GM10847 (cell line): ENCODE measurements around the gene TECPR1.
A peak's percentile ranks its signal among the peaks of the same experiment; 100 is the strongest.

Source experiments
- POLR2A ChIP-seq: IDR thresholded peaks from 2 replicates; pipeline ENCODE4 v1.6.1; 2011; ENCODE audit not compliant: insufficient read length; ENCODE audit errors: extremely low read depth

The TECPR1 gene

DNA sequence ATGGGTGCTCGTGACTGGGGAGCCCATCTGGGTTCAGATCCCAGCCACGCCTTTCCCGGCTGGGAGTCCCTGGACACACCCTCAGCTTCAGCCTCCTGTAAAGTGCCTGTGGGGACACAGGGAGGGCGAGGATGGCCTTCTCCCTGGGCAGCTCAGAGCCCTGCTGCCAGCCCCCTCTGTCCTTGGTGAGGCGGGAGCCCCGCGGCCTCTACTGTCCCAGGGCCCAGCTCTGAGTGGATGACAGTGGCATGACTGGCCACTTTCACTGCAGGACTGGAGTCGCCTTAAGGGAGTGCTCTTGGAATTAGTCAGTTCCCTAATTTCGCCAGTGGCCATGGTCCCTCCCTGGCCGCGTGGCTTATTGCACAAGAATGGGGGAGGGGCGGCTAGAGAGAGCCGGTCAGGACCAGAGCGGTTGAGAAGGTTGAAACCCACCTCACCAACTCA lies 34.1 kb upstream of the TECPR1 start:
- TF ChIP-seq POLR2A: no peak

DNA sequence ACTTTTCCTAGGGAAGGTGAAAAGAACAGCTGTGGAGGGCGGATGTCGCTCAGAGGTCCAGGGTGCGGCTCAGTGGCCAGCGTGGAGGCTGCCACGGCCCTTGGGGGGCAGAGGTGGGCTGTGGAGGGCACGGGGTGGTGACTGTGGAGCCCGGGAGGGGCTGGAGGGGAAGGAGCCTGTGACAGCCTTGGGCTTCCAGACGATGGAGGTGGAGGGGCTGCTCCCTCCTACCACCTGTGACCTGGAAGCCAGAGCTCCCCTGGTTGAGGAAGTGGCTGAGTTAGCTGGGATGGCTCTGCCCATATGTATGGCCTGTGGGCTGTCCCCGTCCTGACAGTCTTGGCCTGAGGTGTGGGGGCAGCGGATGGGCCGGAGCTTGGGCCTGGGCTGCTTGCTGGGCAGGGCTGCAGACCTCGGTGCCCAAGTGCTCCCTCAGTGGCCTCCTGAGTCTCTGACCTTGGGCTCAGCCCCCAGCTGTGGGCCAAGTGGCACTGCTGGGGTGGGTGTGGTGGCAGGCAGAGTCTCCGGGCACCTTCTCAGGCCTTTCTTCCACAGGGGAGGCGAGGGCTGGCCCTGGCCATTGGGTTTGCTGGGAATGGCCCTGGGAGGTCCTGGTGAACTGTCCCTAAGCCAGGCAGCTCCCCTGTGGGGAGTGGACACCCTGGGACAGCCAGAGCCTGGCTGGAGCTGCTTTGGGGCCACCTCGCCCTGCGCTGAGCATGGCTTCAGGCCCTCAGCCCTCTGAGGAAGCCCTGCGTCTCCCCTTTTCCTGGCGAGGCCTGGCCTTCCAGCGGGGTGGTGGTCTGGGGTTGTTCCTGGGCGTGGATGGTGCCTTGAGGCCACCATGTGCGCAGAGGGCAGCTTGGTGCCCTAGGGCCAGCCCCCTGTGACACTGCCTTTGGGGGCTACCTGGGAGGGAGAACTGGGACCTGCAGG lies 33.4 kb upstream of the TECPR1 start:
- no peak for TF ChIP-seq POLR2A

DNA sequence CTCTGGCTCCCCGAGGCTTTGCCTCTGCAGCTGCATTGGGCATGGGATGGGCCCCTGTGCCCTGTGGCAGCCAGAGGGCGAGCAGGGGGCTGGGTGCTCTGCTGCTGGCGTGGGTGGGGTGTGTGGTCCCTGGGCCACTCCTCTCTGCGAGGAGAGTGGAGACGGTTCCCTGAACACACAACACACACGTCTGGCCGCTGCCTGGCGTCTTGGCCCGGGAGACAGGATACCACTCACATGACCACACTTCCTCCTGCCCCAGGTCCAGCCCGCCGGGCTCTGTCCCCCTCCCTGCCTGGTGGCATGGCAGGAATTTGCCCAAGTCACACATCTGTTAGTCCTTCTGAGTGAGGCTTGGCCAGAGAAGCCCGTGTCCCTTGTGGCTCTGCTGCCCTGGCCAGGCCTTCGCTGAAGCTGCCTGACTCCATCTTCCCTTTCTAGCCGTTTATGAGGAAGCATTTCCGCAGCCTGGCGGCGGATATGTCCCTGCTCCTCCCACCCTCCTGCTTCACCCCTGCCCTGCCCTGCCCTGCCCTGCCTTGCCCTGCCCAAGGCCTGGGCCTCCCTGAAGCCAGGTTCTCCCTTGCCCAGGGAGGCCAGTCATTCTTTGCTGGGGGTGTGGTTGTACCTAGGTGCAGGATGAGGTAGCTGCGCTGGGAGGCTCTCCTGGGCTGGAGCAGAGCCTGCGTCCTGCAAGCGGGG lies 32.5 kb upstream of the TECPR1 start:
- no peak for TF ChIP-seq POLR2A

DNA sequence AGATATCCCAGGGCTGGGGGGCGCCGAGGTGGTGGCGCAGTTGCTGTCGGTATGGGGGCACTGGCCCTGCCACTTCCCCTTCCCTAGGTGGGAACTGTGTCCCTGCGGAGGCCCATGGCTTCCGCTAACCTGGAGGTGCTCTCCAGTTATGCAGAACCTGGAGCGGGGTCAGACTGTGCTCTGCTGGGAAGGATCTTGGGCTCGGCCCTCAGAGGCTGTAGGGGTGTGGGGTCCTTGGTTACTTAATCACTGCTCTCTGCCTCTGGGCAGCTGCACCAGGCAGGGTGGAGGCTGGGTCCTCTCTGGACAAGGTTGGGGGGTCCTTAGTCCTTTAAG lies 31.8 kb upstream of the TECPR1 start:
- no peak for TF ChIP-seq POLR2A

DNA sequence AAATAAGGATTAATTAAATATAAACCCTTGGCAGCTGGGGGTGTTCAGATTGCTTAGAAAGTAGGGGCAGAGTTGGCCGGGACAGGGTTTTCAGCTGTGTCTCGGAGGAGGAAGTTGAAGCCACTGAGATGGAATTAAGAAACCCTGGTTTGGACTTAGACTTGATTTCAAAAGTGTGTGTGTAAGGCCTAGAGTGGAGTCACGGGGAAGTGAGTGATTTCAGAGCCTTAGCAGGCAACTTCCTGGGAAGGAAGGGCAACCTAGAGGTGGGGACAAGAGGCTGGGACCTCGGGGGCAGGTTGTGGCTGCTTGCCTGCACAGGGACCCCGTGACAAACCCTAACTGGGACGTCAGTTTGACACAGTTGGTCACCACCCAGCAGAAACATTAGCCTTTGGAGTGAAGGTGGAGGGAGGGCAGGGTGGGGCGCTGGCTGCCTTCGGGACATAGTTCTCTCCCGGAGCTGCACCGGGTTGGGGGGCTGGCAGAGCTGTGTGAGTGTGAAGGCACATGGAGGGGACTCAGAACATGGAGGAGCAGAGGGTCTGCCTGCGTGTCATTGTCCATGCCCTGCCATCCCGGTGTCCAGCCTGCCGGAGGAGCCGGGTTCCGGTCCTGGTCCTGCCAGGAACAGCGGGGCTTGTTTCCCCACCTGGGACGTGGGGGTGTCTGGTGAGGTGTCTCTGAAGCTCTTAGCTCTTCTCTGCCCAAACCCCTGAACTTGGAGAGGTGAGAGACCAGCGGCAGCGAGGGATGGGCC lies 31.3 kb upstream of the TECPR1 start:
- TF ChIP-seq POLR2A: no peak

DNA sequence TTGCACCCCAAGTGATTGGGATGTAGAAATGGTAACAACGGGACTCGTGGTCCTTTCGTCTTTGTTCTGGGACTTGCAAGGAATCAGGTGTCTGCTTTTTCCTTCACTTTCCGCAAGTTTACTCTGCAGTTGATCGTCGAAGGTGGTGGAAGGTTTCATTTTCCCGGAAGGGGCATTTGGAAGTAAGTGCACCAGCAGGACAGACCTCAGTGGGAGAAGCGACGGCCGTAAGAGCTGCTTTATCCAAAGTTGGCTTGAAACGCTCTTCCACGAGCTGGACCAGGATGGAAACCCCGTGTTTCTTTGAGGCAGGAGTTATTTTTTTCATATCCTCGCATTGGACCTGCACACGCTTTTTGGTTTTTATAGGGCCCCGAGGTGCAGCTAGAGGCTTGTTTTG lies 30.7 kb upstream of the TECPR1 start:
- TF ChIP-seq POLR2A: no peak

DNA sequence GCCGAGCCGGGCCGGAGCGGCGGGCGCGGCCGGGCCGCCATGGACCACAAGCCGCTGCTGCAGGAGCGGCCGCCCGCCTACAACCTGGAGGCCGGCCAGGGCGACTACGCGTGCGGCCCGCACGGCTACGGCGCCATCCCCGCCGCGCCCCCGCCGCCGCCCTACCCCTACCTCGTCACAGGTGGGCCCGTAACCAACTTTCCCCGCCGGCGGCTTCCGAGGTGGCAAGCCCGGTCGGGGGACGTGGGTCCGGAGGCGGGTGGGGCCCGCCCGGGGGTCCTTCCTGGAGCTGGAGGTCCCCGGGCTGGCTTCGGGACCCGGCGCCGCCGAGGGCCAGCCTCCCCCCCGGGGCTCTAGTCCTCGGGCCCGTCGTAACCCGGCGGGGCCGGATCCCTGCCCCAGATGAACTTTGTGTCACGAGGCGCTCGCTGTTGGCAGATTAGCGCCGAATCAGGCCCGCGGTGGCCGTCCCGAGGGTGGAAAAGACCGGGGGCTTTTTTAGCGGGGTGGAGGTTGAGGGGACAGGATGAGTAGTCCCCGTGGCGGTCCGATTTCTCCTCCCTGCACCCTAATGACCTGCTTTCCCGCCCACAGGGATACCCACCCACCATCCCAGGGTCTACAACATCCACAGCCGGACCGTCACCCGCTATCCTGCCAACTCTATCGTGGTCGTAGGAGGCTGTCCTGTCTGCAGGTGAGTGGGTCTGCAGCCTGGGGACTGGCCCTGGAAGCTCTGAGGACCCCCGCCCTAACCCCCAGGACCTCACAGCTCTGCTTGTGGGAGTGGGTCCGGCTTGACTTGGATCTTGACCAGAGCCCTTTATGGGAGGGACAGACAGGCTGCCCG lies 29.9 kb upstream of the TECPR1 start:
- no peak for TF ChIP-seq POLR2A

DNA sequence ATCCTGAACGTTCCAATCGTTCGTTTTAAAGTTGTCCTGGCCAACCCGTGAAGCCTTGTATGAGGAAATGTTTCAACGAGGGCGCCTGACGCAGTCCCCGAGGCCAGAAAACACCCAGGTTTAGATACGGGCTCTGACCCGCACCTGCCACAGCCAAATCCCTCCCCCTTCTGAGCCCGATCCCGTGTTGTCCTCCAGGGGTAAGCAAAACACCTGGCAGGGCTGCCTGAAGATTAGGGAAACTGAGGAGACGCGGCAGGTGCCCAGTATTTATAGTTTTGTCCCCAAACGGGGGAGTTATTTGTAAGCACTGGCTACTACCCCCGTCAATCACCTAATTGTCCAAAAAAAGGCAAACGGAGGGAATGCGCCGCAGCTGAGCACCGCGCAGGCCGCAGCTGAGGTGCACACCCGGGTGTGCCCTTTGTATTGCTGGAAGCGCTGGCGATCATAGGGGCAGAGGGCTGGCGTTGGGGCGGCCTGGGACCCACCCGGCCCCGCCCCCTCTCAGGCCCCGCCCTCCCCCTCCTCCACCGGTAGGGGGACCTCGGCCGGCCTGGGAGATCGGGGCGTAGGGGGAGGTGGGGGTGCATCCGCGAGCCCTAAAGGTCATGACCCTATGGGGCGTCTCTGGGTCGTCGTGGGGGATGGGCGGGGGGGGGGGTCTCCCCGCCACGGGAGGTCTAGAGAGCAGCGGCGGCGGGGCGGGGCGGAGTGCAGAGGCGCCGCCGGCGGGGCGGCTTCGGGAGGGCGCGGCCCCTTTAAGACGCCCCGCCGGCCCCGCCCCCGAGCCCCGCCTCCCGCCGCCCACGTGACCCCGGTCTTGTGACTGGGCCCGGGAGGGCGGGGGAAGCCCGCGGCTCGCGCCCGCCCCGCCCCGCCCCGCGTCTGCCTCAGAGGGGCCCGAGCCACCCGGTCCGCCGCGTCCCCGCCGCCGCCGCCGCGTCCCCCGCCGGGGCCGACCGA lies 29.0 kb upstream of the TECPR1 start, which contains the start of gene BRI3:
Gene BRI3, plus strand, starts transcription at position 896 of the 966 bp plus-strand sequence. CDS start 110 bp downstream, outside the sequence.
- peak; percentile 67 for TF ChIP-seq POLR2A

DNA sequence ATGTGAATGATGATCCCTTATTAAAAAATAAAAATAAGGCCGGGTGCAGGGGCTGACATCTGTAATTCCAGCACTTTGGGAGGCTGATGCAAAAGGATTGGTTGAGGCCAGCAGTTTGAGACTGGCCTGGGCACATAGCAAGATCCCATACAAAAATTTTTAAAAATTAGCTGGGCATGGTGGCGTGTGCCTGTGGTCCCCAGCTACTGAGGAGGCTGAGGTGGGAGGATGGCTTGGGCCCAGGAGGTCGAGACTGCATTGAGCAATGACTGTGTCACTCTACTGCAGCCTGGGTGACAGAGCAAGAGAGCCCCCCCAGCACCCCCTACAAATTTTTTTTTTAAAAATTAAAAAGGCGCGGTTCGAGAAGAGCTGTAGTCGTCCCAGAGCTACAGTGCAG lies 28.3 kb upstream of the TECPR1 start:
- no peak for TF ChIP-seq POLR2A

DNA sequence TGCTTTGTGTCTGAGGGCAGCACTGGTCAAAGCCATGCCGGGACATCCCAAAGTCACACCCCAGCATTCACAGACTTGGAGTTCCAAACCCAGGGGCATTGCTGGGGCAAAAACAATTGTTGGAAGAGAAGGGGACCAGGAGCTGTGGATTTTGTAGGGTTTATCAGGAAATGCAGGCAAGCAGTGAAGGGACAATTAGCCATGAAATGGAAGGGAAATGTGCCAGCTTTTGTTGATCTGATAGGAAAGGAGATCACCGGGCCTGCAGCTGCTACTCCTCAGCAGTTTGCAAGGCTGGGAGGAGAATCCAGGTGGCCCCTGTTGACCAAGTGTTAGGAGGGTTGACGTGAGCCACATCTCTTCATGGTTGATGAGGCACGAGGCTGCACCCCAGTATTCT lies 26.9 kb upstream of the TECPR1 start:
- TF ChIP-seq POLR2A: no peak

DNA sequence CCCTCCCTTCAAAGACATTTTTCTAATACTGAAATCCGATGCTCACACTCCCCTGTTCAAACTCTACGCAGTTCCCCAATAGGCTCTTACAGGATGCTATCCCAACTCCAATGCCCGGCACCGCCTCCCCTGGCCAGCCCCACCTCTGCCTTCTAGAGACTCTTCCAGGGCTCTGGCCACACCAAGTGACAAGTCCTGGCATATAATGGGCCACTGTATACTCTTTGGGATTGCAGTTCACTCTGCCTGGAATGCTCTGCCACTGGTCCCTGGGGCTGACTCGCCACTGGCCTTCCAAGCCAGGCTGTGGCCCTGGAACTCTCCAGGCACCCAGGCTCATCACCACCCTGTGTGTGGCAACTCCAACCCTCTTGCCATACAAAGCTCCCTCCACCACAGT lies 26.4 kb upstream of the TECPR1 start:
- no peak for TF ChIP-seq POLR2A

DNA sequence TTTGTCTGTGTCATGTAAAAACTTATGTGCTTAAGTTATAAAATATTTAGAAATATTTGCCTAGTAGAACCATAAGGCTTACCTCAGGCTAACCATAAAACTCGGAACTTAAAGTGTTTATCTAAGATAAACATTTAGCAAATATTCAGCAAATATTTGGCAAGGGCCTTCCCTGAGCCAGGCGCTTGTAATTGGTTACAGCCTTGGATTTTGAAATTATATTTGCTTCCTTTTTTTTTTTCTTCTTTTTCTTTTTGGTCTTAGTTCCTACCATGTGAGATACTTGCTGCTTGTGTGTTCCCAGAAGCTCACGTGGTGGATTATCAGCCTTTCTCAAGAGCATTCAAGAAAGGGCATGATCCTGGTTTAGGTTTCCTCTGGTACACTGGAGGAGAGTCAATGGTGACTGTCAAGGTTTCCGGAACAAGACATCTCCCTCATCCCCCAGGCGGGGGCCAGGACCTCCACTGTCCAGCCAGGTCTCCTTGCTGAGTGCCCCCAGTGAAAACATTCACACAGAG lies 24.3 kb upstream of the TECPR1 start:
- TF ChIP-seq POLR2A: no peak

DNA sequence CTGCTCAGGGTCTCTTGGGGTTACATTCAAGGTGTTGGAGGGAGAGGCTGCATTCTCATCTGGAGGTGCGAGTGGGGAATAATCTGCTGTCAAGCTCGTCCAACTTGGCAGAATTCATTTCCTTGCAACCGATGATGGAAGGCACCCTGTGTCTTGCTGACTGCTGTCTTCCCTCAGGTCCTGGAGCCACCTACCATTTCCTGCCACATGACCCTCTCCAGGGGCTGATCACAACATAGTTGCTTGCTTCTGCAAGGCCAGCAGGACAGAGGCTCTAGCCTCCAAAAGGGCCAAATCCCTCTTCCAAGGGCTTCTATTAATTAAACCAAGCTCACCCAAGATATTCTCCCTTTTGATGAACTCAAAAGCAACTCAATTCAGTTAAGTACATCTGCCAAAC lies 15.3 kb upstream of the TECPR1 start:
- TF ChIP-seq POLR2A: no peak

DNA sequence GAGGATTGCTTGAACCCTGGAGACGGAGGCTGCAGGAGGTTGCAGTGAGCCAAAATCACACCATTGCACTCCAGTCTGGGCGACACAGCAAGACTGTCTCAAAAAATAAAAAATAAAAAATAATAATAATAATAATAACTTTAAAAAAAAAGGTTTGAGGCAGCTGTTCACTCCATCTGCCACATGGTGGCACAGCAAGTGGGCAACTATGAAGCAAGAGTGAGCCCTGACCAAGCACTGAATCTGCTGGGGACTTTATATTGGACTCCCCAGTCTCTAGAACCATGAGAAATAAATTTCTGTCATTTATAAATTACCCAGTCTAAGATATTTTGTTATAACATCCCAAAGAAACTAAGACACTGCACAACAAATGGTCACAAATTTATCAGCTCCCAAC lies 14.8 kb upstream of the TECPR1 start:
- TF ChIP-seq POLR2A: no peak

DNA sequence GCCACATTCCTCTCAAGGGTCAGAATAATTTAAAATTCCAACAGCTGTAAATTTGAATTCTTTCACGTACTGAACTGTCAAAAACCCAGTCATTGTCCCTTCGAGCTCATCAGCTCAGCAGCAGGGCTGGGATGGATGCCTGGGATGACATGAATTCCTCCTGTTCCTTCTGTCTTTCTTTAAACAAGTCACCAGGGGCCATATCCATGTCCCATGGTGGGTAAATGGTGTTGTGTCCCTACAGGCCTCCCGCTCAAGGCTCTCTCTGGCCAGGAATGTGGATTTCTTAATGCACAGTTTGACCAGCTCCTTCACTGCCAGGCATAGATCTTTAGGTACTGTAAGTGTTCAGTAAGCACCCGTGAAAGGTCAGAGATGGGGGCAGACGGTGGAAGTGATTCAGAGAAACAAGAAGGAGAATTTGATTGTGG lies 13.8 kb upstream of the TECPR1 start:
- no peak for TF ChIP-seq POLR2A
